B cell (primary cell): ENCODE data around the gene DNAJC7. TPM values are rescaled to one million over a fixed set of nuclear protein-coding genes. Genes with fewer than 3 reads are reported as not detected.

Experiments used
- ATAC-seq: fragments of 200-7000 bp; cut with Tn5 transposase; one replicate; pipeline ENCODE4 v1.10.0; 2021; ENCODE audit warnings: low read depth, mild to moderate bottlenecking, moderate number of reproducible peaks, moderate library complexity
- CTCF ChIA-PET: fragments of 350-600 bp; sonication (Branson Sonifier 250); formaldehyde crosslinking; loops from one replicate; lab custom pipeline; 2021; ENCODE audit warnings: antibody characterized with exemption, inconsistent platforms; lab: Charles Lee
- POLR2A ChIA-PET: fragments of 350-600 bp; sonication (Branson Sonifier 250); formaldehyde crosslinking; loops from one replicate; lab custom pipeline; 2021; ENCODE audit warnings: antibody characterized with exemption; lab: Charles Lee
- DNase-seq: peaks from one replicate; pipeline ENCODE4 v3.0.0; 2013
- H2AFZ ChIP-seq: 2 replicates; pipeline ENCODE4 v1.6.1; 2012; ENCODE audit warnings: mild to moderate bottlenecking, low read depth, low read length; ENCODE audit not compliant: insufficient read depth, poor library complexity, severe bottlenecking
- H3K27ac ChIP-seq, 2 donors: 1 replicate in 1 of 2; 2 replicates in 1 of 2; pipeline ENCODE4 v1.5.1; 2012 to 2013; ENCODE audit warnings: low read length in 2 of 2, mild to moderate bottlenecking in 2 of 2, moderate library complexity in 1 of 2
- H3K27me3 ChIP-seq, 4 experiments: fragments of 200-600 bp in 1 of 4; sonication (generic) in 1 of 4; replicated peaks in 1 of 4; 1 replicate in 2 of 4; 2 replicates in 2 of 4; pipeline versions ENCODE4 v1.6.1 to v1.7.0; 2013 to 2016; ENCODE audit warnings: low read length in 3 of 4, mild to moderate bottlenecking in 2 of 4, mixed read lengths in 1 of 4, moderate library complexity in 1 of 4; ENCODE audit not compliant: insufficient read depth in 4 of 4, control insufficient read depth in 3 of 4; ENCODE audit errors: control extremely low read depth in 1 of 4
- H3K36me3 ChIP-seq, 2 experiments: replicated peaks in 1 of 2; 1 replicate in 1 of 2; 2 replicates in 1 of 2; pipeline versions ENCODE4 v1.6.1 to v1.7.1; 2013; ENCODE audit warnings: low read length in 1 of 2; ENCODE audit not compliant: insufficient read depth in 2 of 2, control insufficient read depth in 1 of 2; ENCODE audit errors: control extremely low read depth in 1 of 2, extremely low read depth in 1 of 2
- H3K4me1 ChIP-seq, 2 donors: fragments of 200-600 bp in 1 of 2; sonication (generic) in 1 of 2; 1 replicate in 1 of 2; 2 replicates in 1 of 2; pipeline versions ENCODE4 v1.5.1 to v1.6.1; 2013 to 2017; ENCODE audit warnings: low read length in 2 of 2; ENCODE audit not compliant: control insufficient read depth in 2 of 2, insufficient read depth in 2 of 2
- H3K4me2 ChIP-seq: replicated peaks from 2 replicates; pipeline ENCODE3; 2012; ENCODE audit warnings: mild to moderate bottlenecking, low read depth, low read length; ENCODE audit not compliant: poor library complexity, severe bottlenecking
- H3K4me3 ChIP-seq, 5 experiments: fragments of 200-600 bp in 1 of 5; sonication (generic) in 1 of 5; 1 replicate in 3 of 5; 2 replicates in 2 of 5; pipeline versions ENCODE4 v1.5.1 to v1.7.0; 2011 to 2016; ENCODE audit warnings: low read length in 4 of 5, mild to moderate bottlenecking in 4 of 5, low read depth in 2 of 5, control low read depth in 1 of 5, moderate library complexity in 1 of 5; ENCODE audit not compliant: insufficient read depth in 1 of 5; ENCODE audit errors: control extremely low read depth in 1 of 5, extremely low read depth in 1 of 5
- H3K79me2 ChIP-seq: fragments of 200-600 bp; sonication (generic); one replicate; pipeline ENCODE4 v1.6.0; 2016; ENCODE audit warnings: low read length; ENCODE audit not compliant: control insufficient read depth, insufficient read depth
- H3K9ac ChIP-seq: fragments of 200-600 bp; sonication (generic); 2 replicates; pipeline ENCODE4 v1.6.1; 2017; ENCODE audit warnings: mild to moderate bottlenecking, low read length, moderate library complexity
- H3K9me3 ChIP-seq, 3 donors: one replicate each; pipeline versions ENCODE4 v1.6.1 to v1.7.1; 2013; ENCODE audit warnings: low read length in 2 of 3; ENCODE audit not compliant: control insufficient read depth in 2 of 3, insufficient read depth in 1 of 3; ENCODE audit errors: control extremely low read depth in 1 of 3
- H4K20me1 ChIP-seq: 2 replicates; pipeline ENCODE4 v1.6.0; 2012; ENCODE audit warnings: mild to moderate bottlenecking, low read length; ENCODE audit not compliant: insufficient read depth, control insufficient read depth, poor library complexity, severe bottlenecking
- H3K27ac Mint-ChIP-seq: one replicate; pipeline ENCODE4 v1.8.0; 2021; ENCODE audit warnings: mixed read lengths
- H3K27me3 Mint-ChIP-seq: one replicate; pipeline ENCODE4 v1.8.0; 2021; ENCODE audit warnings: mixed read lengths
- H3K4me1 Mint-ChIP-seq: one replicate; pipeline ENCODE4 v1.8.0; 2021; ENCODE audit warnings: mixed read lengths
- H3K4me3 Mint-ChIP-seq: one replicate; pipeline ENCODE4 v1.8.0; 2021; ENCODE audit warnings: mixed read lengths
- H3K9me3 Mint-ChIP-seq: one replicate; pipeline ENCODE4 v1.8.0; 2022; ENCODE audit warnings: mixed read lengths; ENCODE audit not compliant: insufficient read depth
- EZH2 ChIP-seq: IDR thresholded peaks from 2 replicates; pipeline ENCODE4 v1.6.1; 2012; ENCODE audit warnings: borderline replicate concordance, low read depth, mild to moderate bottlenecking, moderate library complexity, low read length; ENCODE audit not compliant: insufficient read depth, poor library complexity, severe bottlenecking
- WGBS: methylation state at CpG from one replicate; pipeline ENCODE4 v1.1.5; 2013; ENCODE audit warnings: missing lambda C conversion rate; ENCODE audit not compliant: insufficient coverage; 5-methylcytosine and 5-hydroxymethylcytosine counted together
- intact Hi-C: fragments of 100-400 bp; cut with micrococcal nuclease; formaldehyde crosslinking; loops from one replicate; pipeline ENCODE4 v1.10.0; 2022
- polyA plus RNA-seq: library from polyadenylated mRNA; depleted of rRNA; stranded (reverse); fragments of >200 nt; gene quantifications from 2 replicates; pipeline ENCODE4 v1.2.3, GENCODE V29; 2012
- total RNA-seq, 2 donors: library from RNA; stranded (reverse); fragments of 120-200 nt in 1 of 2; gene quantifications; 1 replicate in 1 of 2; 2 replicates in 1 of 2; pipeline versions ENCODE4 v1.2.3 to v1.2.4, GENCODE V29; 2013 to 2022
- TF ChIP-seq, protein P1 (sequence below): fragments of 200-600 bp; IDR thresholded peaks from one replicate; pipeline ENCODE4 v1.8.0; 2022; ENCODE audit warnings: antibody characterized with exemption, mild to moderate bottlenecking

DNAJC7 gene
- total and polyA plus RNA-seq, 2 donors (not counting 1 experiment from before 2014, with no cell fraction given), result 22.0 to 152 TPM

DNA sequence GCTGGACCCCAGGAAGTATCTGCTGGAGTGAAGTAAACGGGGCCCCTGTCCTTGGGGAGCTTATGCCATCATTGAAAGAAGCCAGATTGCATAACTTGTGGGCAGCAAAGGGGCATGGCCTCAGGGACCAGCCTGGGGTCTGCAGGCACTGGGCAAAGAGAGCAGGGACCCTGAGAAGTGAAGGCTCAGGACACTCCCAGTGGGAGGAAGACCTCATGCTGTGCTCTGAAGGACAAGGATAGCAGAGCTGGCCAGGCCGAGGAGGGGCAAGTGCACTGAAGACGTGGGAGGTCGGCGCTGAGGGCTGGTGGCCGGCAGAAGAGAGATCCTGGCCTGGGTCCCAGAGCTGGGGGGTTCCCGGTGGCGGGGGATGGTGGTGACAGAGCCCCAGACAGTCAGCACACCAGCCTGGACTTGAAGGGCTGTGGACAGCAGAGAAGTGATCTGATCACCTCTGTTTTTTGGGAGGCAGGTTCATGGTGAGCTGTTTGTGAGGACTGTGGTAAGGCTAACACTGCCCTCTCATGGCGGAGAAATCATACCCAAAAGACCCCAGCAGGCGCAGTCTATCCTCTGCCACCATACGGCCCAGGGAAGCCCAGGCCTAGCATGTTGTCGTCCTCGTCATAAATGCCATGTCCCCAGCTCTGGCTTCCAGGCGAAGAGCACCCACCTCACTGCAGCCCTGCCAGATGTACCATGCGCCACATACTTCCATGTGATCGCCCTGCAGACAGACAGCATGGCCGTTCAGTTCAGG, 57.7 kb downstream of the DNAJC7 start:
- H3K27me3 Mint-ChIP-seq, result no peaks in the 10 kb centered on the region
- peaks cover 0 to 6% of the 10 kb centered on the region in 2 donors for H3K4me1 ChIP-seq
- H3K9me3 ChIP-seq, result no peaks in the 10 kb centered on the region
- DNase-seq, result no peak
- no peak for ATAC-seq
- intact Hi-C loops, result loop anchor here (10.0 kb wide), 1 partner anchor 225 kb away; the partner anchor contains the start of gene HAP1
- H2AFZ ChIP-seq, result no peak overlapping the region
- H3K9me3 Mint-ChIP-seq, result no peaks in the 10 kb centered on the region
- H3K4me1 Mint-ChIP-seq, result no peaks in the 10 kb centered on the region
- H3K27ac ChIP-seq, result no peak overlapping the region
- no peaks in the 10 kb centered on the region for H3K79me2 ChIP-seq
- no peaks in the 10 kb centered on the region for H3K27me3 ChIP-seq
- no peak overlapping the region for H3K9ac ChIP-seq
- no peaks in the 10 kb centered on the region for H3K36me3 ChIP-seq
- no peak overlapping the region for H3K4me3 ChIP-seq
- no peak overlapping the region for H3K4me2 ChIP-seq
- H3K4me3 Mint-ChIP-seq, result no peak overlapping the region
- TF ChIP-seq, protein P1, sequence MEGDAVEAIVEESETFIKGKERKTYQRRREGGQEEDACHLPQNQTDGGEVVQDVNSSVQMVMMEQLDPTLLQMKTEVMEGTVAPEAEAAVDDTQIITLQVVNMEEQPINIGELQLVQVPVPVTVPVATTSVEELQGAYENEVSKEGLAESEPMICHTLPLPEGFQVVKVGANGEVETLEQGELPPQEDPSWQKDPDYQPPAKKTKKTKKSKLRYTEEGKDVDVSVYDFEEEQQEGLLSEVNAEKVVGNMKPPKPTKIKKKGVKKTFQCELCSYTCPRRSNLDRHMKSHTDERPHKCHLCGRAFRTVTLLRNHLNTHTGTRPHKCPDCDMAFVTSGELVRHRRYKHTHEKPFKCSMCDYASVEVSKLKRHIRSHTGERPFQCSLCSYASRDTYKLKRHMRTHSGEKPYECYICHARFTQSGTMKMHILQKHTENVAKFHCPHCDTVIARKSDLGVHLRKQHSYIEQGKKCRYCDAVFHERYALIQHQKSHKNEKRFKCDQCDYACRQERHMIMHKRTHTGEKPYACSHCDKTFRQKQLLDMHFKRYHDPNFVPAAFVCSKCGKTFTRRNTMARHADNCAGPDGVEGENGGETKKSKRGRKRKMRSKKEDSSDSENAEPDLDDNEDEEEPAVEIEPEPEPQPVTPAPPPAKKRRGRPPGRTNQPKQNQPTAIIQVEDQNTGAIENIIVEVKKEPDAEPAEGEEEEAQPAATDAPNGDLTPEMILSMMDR, result no peak
- TF ChIP-seq EZH2, result no peak
- H4K20me1 ChIP-seq, result no peaks in the 10 kb centered on the region
- POLR2A ChIA-PET, result interaction anchor here (0.5 to 0.6 kb wide), 2 partner anchors 12 to 59 kb away, joined by 3 to 4 read pairs; no protein-coding TSS in a partner anchor
- CTCF ChIA-PET, result interaction anchor here (0.8 to 11.6 kb wide), 11 partner anchors 11 to 161 kb away, joined by 3 to 115 read pairs (median 5); partner anchors contain the start of genes DHX58, HSPB9, KAT2A and NKIRAS2
- no peak overlapping the region for H3K27ac Mint-ChIP-seq
- 83% methylated on average over 17 of the region's 17 CpGs for WGBS

DNA sequence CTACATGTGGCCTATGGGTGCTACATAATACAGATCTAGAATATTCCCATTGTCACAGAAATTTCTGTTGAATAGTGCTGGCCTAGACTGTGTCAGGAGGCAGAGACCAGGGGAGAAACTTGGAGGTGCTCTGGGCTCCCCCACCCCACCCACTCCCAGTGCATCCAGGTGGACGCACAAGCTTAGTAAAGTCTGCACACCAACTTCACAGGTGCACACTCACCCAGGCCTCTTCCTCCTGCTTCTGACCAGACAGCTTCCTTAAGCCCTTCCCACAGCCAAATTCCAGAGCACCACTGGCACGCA, 58.3 kb downstream of the DNAJC7 start:
- Mint-ChIP-seq H3K27ac (no peak overlapping the region), H3K27me3 (no peaks in the 10 kb centered on the region), H3K4me3 (no peak overlapping the region), H3K4me1 (no peaks in the 10 kb centered on the region), H3K9me3 (no peaks in the 10 kb centered on the region)
- Histone ChIP-seq H3K4me1 (peaks cover 0 to 6% of the 10 kb centered on the region in 2 donors), H4K20me1 (no peaks in the 10 kb centered on the region), H2AFZ (no peak overlapping the region), H3K4me3 (no peak overlapping the region), H3K9ac (no peak overlapping the region), H3K79me2 (no peaks in the 10 kb centered on the region), H3K36me3 (no peaks in the 10 kb centered on the region), H3K9me3 (no peaks in the 10 kb centered on the region), H3K4me2 (no peak overlapping the region), H3K27ac (no peak overlapping the region), H3K27me3 (no peaks in the 10 kb centered on the region)
- ChIA-PET POLR2A (interaction anchor here (0.6 kb wide), 1 partner anchor 59 kb away, joined by 3 read pairs; no protein-coding TSS in a partner anchor), CTCF (interaction anchor here (0.7 to 11.6 kb wide), 9 partner anchors 10 to 222 kb away, joined by 3 to 115 read pairs (median 3); partner anchors contain the start of genes DHX58, HSPB9, KAT2A and NKIRAS2)
- 89% methylated on average over 2 of the region's 2 CpGs for WGBS
- intact Hi-C loops, result no loop called here
- ATAC-seq (no peak), DNase-seq (no peak)
- TF ChIP-seq, protein P1, result no peak
- no peak for TF ChIP-seq EZH2
